HG03064 (cell line): Measurements from ENCODE around the gene RAB1B.
"Not testable (repeated sequence)": the region's sequence is repeated elsewhere in the genome, so short reads cannot be mapped to it uniquely, and the experiment has no call there.

Source experiments
- ATAC-seq: cut with Tn5 transposase; IDR thresholded peaks from one replicate; pipeline ENCODE4 v1.9.1; 2021; ENCODE audit warnings: low read depth; ENCODE audit not compliant: unreplicated experiment

Gene RAB1B

GRCh38 chr11:66293777-66294625, 25.6 kb downstream of the RAB1B start:
- ATAC-seq, result no peak

GRCh38 chr11:66294626-66295620, 26.5 kb downstream of the RAB1B start:
- ATAC-seq, result no peak

- no peak for ATAC-seq
Measured at GRCh38 chr11:66297610-66298009, 29.2 kb downstream of the RAB1B start.

- no peak for ATAC-seq
Measured at GRCh38 chr11:66299186-66299585, 30.7 kb downstream of the RAB1B start.

GRCh38 chr11:66302656-66303055, 34.2 kb downstream of the RAB1B start:
- no peak for ATAC-seq

DNA sequence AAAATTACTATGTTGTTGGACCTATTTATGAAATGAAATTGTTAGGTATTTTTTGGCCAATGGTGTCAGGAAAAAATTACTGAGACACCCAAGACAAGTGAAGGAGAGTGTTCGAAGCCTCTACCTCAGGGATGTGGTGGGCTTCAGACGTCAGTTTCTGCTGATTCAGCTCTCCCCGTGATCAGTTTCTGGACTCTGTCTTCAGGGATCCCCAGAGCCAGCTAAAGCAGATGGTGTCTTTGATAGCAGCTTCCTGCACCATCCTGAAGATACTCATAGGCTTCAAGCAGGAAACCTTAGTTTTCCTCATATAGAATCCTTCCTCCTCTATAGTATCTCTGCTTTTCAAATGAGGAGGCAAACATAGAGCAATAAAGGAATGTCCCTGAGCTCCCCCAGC, 41.0 kb downstream of the RAB1B start:
- no peak for ATAC-seq

DNA sequence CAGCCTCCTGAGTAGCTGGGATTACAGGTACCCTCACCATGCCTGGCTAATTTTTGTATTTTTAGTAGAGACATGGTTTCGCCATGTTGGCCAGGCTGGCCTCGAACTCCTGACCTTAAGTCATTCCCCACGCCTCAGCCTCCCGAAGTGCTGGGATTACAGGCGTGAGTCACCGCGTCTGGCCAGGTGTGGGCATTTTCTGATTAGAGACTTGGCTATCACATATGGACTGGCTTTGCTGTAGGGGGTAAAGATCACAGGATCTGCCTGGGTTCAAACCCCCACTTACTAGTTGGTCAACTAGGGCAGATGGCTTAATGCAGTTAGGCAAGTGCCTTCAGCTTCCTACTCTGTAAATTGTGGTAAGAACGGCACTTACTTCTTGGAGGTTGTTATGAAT, 41.9 kb downstream of the RAB1B start:
- ATAC-seq, result no peak

GRCh38 chr11:66310803-66311440, 42.5 kb downstream of the RAB1B start:
- not testable (repeated sequence) for ATAC-seq

DNA sequence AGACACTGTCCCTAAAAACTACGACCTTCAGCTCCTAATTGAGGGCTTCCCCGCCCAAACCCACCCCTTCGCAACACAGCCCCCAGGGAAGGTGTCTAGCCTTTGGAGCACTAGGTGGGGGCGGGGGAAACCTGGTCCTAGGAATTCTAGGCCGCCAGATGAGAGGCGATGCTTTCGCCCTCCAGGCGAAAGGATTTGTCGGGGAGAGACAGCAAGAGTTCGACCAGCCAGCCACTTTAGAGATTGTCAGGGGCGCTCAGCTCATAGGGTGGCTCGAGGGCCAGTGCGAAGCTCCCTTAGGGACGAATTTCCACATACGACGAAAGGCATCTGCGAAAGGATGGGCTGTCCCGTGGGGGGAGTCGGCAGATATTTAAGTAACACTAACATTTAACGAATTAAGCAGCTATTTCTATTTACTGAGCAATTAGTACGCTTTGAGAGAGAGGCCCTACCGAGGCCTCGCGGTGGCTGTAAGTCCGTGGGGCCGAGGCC, 43.1 kb downstream of the RAB1B start:
- no peak for ATAC-seq

DNA sequence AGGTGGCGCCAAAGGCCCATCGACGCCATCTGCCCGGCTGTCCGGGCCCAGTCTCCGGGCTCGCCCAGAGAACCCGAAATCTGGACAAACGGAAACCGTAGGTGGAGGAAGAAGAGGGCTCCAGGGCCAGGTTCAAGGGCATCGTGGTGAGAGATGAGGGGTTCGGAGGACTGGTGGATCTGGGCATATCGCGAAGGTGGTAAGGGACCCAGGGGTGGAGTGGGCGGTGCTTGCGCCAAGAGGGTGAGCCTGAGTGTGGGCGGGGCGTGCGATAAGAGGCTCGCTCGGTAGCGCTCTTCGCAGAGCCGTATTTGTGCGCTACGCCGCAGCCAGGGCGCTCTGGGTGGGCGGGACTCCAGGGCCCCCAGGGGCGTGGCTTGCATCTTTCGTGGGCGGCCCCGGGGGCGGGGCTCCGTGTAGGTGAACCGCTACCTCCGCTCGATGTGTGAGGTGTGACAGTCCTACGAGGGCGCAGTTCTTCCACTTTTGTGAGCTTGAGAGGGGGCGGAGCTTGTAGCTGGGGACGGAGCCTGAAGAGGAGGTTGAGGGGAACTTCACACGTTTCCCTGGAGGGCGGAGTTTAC, 43.6 kb downstream of the RAB1B start:
- peak; percentile 81 for ATAC-seq

DNA sequence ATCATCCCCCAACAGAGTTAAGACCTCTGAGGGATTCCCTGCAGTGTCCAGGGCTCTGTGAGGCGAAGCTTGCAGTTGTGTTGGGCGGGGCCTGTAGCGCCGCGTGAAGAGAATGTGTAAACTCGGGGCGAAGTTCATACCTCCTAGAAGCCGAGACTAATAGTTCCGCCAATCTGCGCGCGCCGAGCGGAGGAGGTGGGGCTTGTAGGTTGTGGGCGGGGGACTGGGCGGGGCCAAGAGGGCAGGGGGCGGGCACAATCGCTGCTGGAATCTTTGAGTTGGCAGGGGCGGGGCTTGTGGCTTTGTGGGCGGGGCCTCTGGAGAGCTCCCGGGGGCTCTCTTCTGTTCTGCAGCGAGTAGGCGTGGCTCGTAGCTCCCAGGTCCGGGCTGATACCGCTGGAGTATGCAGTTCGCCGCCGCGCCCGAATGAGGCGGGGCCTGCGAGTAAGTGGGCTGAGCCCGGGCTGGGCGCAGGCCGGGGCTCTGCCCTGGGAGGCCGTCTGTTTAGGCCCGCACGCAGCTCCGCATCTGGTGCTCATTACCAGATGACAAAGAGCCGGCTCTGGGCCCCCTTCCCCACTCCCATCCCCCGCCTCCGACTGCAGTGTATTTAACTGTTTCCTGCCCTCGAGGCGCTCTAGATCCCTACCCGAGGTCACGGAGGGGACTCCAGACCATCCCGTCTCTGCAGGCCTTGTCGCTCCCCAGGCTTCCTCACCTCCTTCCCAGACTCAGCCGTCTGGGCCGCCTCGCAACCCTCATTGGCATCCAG, 44.3 kb downstream of the RAB1B start:
- ATAC-seq, result peak; percentile 53

DNA sequence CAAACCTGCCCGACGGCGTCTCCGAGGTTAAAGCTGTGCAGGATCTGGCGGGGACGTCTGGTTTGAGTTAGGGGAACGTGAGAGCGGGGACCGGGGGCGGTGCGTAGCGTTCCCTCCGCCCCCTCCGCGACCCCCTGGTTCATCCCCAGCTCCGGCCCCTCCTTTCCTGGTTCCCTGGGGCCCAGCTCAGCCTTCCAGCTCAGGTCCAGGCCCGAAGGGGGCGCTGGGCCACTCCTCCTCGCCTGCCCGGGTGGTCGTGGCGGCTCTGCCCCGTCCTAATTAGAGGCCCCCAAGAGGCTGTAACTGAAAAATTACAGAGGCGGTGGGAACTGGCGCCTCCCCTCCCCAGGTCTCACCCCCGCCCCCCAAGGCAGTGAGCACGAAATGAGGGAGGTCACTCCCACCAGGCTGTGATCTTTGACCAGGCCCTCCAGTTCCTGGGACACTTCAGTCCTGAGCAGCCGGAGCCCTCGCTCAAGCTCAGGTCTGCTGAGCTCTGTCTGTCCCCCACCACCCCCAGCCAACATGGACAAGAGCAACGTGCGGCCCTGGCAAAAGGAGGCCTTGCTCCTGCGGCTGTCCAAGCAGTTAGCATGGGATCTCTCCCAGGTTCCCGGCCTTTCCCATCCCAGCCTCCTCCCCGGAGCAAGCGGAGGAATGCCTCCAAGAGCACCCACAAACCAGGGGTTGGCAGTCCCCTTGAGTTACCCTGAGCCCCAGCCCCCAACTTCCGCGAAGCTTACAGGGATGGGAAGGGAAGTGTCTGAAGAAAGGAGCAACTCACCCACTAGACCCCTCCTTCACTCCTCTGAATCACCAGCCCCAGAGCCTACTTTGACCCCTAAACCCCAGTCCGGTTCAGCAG, 45.1 kb downstream of the RAB1B start:
- no peak for ATAC-seq

- no peak for ATAC-seq
Measured at GRCh38 chr11:66314186-66314501, 45.7 kb downstream of the RAB1B start.

DNA sequence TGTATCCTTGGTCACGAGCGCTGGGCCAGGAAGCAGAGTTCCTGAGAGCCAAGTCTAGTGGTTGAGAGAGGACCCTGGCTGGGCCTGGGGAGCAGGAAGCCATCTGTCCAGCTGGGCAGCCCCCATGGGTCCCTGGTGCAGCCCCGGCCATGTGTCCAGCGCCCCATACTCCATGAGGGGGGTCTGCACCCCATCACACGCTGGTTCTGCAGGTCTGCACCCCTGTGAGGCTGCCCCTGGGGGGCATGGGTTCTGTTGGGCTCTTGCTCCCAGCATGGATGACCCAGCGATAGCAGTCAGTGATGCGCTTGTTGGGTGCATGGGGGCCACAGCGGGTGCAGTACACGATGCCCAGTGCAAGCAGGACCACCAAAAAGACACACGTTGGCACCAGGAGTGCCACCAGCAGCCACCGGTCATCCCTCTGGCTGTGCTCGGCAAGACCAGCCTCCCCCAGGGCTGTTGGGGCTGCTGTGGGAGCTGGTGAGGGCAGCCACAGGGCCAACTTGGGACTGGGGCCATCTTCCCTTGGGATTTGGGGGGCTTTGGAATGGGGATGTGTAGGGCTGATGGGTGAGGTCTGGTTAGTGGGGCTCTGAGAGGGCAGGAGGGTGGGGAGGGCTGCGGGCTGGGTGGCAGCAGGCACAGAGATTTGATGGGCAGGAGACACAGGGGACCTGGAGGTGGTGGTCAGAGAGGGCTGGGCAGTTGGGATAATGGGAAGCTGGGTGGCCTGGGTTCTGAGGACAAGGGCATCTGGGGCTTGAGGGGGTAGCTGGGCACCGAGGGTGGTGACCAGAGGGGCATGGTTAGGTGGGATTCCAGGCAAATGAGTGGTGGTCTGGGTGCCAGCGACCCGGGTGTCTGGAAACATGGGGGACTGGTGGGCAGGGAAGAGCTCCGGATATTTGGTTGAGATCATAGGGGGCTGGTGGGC, 46.4 kb downstream of the RAB1B start:
- ATAC-seq, result no peak

- no peak for ATAC-seq
Measured at GRCh38 chr11:66315498-66315885, 47.1 kb downstream of the RAB1B start.

DNA sequence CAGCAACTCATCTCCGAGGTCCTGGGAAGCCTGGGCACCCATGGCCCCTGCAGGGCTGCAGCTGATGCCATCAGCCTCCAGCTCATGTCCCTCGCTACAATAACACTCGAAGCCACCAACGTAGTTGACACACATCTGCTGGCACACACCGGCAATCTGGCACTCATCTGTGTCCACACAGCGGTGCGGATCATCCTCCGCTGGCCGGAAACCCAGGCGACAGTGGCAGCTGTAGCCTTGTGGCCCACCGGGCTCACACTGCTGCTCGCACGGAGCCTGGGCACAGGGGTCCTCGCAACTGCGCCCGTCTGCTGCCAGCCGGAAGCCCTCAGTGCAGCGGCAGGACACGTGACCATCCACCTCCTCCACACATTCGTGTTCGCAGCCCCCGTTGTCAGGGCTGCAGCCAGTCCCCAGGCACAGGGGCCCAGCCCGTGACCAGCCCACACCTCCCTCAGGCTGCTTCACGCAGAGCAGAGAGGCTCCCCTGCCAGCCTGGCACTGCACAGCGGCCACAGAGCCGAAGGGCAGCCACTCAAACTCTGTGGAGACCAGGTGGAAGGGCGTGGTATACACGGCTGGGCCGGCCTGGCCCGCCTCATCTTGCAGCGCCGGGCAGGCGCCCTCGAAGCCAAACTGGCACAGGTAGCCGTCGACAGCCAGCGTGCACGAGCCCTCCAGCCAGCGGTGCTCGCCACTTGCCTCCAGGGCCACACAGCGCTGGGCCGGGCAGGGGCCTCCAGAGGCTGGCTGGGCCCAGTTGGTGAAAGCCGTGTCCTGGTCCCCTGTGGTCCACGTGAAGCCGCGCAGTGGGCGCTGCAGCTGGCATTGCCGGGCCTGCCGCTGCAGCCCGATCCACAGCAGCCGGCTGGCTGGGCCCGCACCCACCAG, 47.7 kb downstream of the RAB1B start:
- no peak for ATAC-seq

DNA sequence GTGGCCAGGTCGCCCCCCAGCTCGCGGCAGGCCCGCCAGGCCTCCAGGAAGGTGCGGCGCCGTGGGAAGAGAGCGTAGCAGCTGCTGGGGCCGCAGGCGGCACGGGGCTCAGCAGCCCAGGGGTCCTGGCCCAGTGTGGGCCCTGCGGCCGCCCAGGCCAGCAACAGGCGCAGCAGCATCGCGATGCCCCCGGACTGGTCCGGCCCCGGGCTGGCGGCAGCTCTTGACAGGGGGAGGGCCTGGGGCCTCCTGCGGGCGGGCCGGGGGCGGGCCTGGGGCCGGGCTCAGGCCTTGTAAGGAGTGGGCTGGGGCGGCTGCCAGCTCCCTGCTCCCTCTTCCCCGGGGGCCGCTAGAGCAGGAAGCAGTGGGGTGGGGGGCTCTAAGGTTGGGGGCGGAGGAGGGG, 48.4 kb downstream of the RAB1B start, which contains the start of gene CD248:
Gene CD248, minus strand, starts transcription at position 196 of the 403 bp plus-strand sequence. Its CDS starts 17 bp downstream, at position 179.
- no peak for ATAC-seq
